ENCODE data around the gene PARD3. TPM values are rescaled to one million over a fixed set of nuclear protein-coding genes. Genes with fewer than 3 reads are reported as not detected.

The PARD3 gene
- total RNA-seq, 1 experiment from 2014 or later = 154 TPM

DNA sequence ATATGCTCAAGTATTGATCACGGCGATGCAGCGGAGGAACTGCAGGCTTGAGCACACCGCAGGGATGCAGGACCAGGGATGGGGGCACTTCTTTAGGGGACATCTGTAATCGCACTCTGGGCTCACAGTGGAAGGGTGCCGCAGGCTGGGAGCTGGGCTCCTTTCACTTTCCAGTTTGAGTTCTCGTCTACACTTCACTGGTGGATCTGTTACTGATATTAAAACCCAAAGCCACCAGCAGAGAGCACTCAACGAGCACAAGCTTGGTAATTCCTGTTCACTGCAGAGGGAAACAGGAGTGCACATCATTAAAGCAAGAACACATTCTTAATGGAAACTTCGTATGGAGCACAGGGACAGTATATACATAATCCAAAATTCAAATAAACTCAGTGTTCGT, 91.3 kb downstream of the PARD3 start:
- Histone ChIP-seq H3K27me3 (ENCODE audit: low read length) (no peaks in the 10 kb centered on the region), H3K36me3 (ENCODE audit: low read depth, low read length) (no peaks in the 10 kb centered on the region), H3K27ac (ENCODE audit: low read length) (no peak overlapping the region), H3K4me2 (ENCODE audit: low read length) (peak overlapping the region; percentile 65), H3K79me2 (ENCODE audit: low read length) (peaks cover 93% of the 10 kb centered on the region), H3F3A (ENCODE audit: low read length, unreplicated experiment) (no peaks in the 10 kb centered on the region), H3K9ac (ENCODE audit: low read length) (peak overlapping the region; percentile 1; the same call in 1 of the 2 replicates), H3K4me3 (ENCODE audit: low read length) (peak overlapping the region; percentile 38), H4K20me1 (ENCODE audit: low read length) (peaks cover 23% of the 10 kb centered on the region; the same call in 1 of the 2 replicates), H3K4me1 (ENCODE audit: insufficient read depth, low read length) (peaks cover 52% of the 10 kb centered on the region), H2AFZ (ENCODE audit: low read length) (peak overlapping the region; percentile 4; the same call in 1 of the 2 replicates), H3K9me3 (ENCODE audit: low read length) (no peaks in the 10 kb centered on the region), H3K9me2 (replicated peaks; ENCODE audit: low read length) (no peaks in the 10 kb centered on the region)
- ChIA-PET CTCF (interaction anchor here (0.5 to 2.5 kb wide), 24 partner anchors 8 to 271 kb away, joined by 3 to 31 read pairs (median 4); no protein-coding TSS in a partner anchor), POLR2A (ENCODE audit: unreplicated experiment) (interaction anchor here (0.5 to 0.6 kb wide), 3 partner anchors 42 to 237 kb away, joined by 3 to 7 read pairs (median 3); no protein-coding TSS in a partner anchor)
- DNase-seq = peak; percentile 96
- peak; percentile 70 for ATAC-seq
- no TSS peak for BruUV-seq (replicated peaks)
- intact Hi-C loops (cut with micrococcal nuclease) = loop anchor here (1.0 to 5.0 kb wide), 6 partner anchors 34 to 263 kb away; no protein-coding TSS in a partner anchor
- TF ChIP-seq EZH2 (IDR thresholded peaks at IDR 0.05; ENCODE audit: low read length, unreplicated experiment) (no peak), EZH2phosphoT487 (IDR thresholded peaks at IDR 0.05; ENCODE audit: borderline replicate concordance, low read length) (no peak)
- TF ChIP-seq, protein P1, sequence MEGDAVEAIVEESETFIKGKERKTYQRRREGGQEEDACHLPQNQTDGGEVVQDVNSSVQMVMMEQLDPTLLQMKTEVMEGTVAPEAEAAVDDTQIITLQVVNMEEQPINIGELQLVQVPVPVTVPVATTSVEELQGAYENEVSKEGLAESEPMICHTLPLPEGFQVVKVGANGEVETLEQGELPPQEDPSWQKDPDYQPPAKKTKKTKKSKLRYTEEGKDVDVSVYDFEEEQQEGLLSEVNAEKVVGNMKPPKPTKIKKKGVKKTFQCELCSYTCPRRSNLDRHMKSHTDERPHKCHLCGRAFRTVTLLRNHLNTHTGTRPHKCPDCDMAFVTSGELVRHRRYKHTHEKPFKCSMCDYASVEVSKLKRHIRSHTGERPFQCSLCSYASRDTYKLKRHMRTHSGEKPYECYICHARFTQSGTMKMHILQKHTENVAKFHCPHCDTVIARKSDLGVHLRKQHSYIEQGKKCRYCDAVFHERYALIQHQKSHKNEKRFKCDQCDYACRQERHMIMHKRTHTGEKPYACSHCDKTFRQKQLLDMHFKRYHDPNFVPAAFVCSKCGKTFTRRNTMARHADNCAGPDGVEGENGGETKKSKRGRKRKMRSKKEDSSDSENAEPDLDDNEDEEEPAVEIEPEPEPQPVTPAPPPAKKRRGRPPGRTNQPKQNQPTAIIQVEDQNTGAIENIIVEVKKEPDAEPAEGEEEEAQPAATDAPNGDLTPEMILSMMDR (conservative IDR thresholded peaks at IDR 0.05; ENCODE audit: low read depth, low read length) = peak; percentile 99

- ChIA-PET CTCF (interaction anchor here (1.3 to 1.8 kb wide), 3 partner anchors 10 to 56 kb away, joined by 7 to 20 read pairs (median 11); no protein-coding TSS in a partner anchor), POLR2A (ENCODE audit: unreplicated experiment) (interaction anchor here (0.5 kb wide), 1 partner anchor 56 kb away, joined by 3 read pairs; no protein-coding TSS in a partner anchor)
- Histone ChIP-seq H3K4me2 (ENCODE audit: low read length) (no peak overlapping the region), H3K27ac (ENCODE audit: low read length) (no peak overlapping the region), H3K27me3 (ENCODE audit: low read length) (no peaks in the 10 kb centered on the region), H3K4me3 (ENCODE audit: low read length) (no peak overlapping the region), H3K9me2 (replicated peaks; ENCODE audit: low read length) (no peaks in the 10 kb centered on the region), H3K79me2 (ENCODE audit: low read length) (peaks cover 91% of the 10 kb centered on the region), H3K9ac (ENCODE audit: low read length) (no peak overlapping the region), H2AFZ (ENCODE audit: low read length) (no peak overlapping the region), H4K20me1 (ENCODE audit: low read length) (peaks cover 19% of the 10 kb centered on the region), H3F3A (ENCODE audit: low read length, unreplicated experiment) (no peaks in the 10 kb centered on the region), H3K36me3 (ENCODE audit: low read depth, low read length) (no peaks in the 10 kb centered on the region), H3K9me3 (ENCODE audit: low read length) (no peaks in the 10 kb centered on the region), H3K4me1 (ENCODE audit: insufficient read depth, low read length) (peaks cover 50% of the 10 kb centered on the region)
- no TSS peak for BruUV-seq (replicated peaks)
- intact Hi-C loops (cut with micrococcal nuclease) = loop anchor here (5.0 kb wide), 2 partner anchors 35 to 160 kb away; no protein-coding TSS in a partner anchor
- no peak for TF ChIP-seq EZH2phosphoT487 (IDR thresholded peaks at IDR 0.05; ENCODE audit: borderline replicate concordance, low read length)
- TF ChIP-seq, protein P1 (conservative IDR thresholded peaks at IDR 0.05; ENCODE audit: low read depth, low read length) = no peak
- TF ChIP-seq EZH2 (IDR thresholded peaks at IDR 0.05; ENCODE audit: low read length, unreplicated experiment) = no peak
- ATAC-seq = no peak
- no peak for DNase-seq
Observed at GRCh38 chr10:34722404-34722803, 92.7 kb downstream of the PARD3 start.
